ENCODE results near the gene GBA2.

DNA sequence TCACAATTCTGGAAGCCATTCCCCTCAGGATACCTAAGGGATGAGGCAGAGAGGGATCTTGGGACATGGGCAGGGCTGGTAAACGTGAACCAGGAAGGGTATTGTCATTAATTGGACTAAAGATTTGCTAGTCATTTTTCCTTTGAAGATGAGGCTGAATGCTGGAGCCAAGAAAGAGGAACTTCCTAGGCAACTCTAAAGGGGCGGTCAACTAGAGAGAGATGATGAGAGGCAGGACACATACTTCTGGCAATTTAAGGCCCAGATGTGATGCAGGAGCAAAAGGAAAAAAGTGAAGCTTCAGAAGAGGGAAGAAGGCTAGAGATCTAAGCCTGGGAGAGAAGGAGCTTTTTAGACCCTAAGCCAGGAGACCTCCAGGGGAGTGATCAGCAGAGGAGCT is 5.6 kb downstream of the GBA2 start:
- TF ChIP-seq POLR2AphosphoS5 (IDR thresholded peaks at IDR 0.05; ENCODE audit: borderline replicate concordance, low read depth, low read length) (no peak), EZH2 (IDR thresholded peaks at IDR 0.05) (no peak), FOXP2 (optimal IDR thresholded peaks at IDR 0.05; ENCODE audit: control extremely low read depth, extremely low read length, insufficient read depth) (no peak)

Data from SK-N-MC (cell line).